SU-DHL-6 (cell line): ENCODE results near the gene OSCAR.

Experiments used
- H2AFZ ChIP-seq: fragments of 200-600 bp; sonication (generic); 2 replicates; pipeline ENCODE4 v1.6.1; 2014; ENCODE audit warnings: low read depth, mild to moderate bottlenecking, moderate library complexity, mixed read lengths, antibody characterized with exemption, low read length; ENCODE audit not compliant: severe bottlenecking
- H3F3A ChIP-seq: fragments of 200-600 bp; shearing (Covaris generic); 2 replicates; pipeline ENCODE4 v1.6.0; 2016; ENCODE audit warnings: antibody characterized with exemption, mild to moderate bottlenecking; ENCODE audit not compliant: insufficient read depth
- H3K27ac ChIP-seq: fragments of 200-600 bp; sonication (generic); 2 replicates; pipeline ENCODE4 v1.5.1; 2016; ENCODE audit warnings: low read depth, mild to moderate bottlenecking, low read length, moderate library complexity, mixed read lengths
- H3K27me3 ChIP-seq: fragments of 200-600 bp; sonication (generic), shearing (Covaris generic); 2 replicates; pipeline ENCODE4 v1.6.0; 2014; ENCODE audit warnings: mild to moderate bottlenecking, low read length
- H3K36me3 ChIP-seq: fragments of 200-600 bp; sonication (generic); 2 replicates; pipeline ENCODE4 v1.6.1; 2014; ENCODE audit warnings: mild to moderate bottlenecking, low read length, mixed read lengths
- H3K4me2 ChIP-seq: fragments of 300-600, 200-600 bp; shearing (Covaris generic), sonication (generic); 2 replicates; pipeline ENCODE4 v1.6.0; 2014; ENCODE audit warnings: low read length, low read depth, mild to moderate bottlenecking; ENCODE audit not compliant: poor library complexity, severe bottlenecking
- H3K4me3 ChIP-seq: fragments of 200-600 bp; sonication (generic); 2 replicates; pipeline ENCODE4 v1.5.1; 2014; ENCODE audit warnings: antibody characterized with exemption, low read length, mild to moderate bottlenecking, mixed read lengths; ENCODE audit not compliant: insufficient read depth, poor library complexity, severe bottlenecking
- H3K79me2 ChIP-seq: fragments of 200-600 bp; sonication (generic); 2 replicates; pipeline ENCODE4 v1.6.1; 2014; ENCODE audit warnings: mild to moderate bottlenecking, low read length, moderate library complexity; ENCODE audit not compliant: insufficient read depth
- H3K9ac ChIP-seq: fragments of 200-600 bp; sonication (generic); 2 replicates; pipeline ENCODE4 v1.7.0; 2014; ENCODE audit warnings: mild to moderate bottlenecking, low read length
- H3K9me2 ChIP-seq: fragments of 200-600 bp; sonication (generic); replicated peaks from 2 replicates; pipeline ENCODE4 v1.6.1; 2014; ENCODE audit warnings: low read length; ENCODE audit not compliant: insufficient read depth
- H3K9me3 ChIP-seq: fragments of 200-600 bp; sonication (generic); 2 replicates; pipeline ENCODE4 v1.6.1; 2014; ENCODE audit warnings: low read length, mixed read lengths; ENCODE audit not compliant: insufficient read depth
- H4K20me1 ChIP-seq: fragments of 200-600 bp; sonication (generic); 2 replicates; pipeline ENCODE4 v1.6.1; 2014; ENCODE audit warnings: low read depth, mild to moderate bottlenecking, antibody characterized with exemption, low read length, moderate library complexity, mixed read lengths
- EZH2phosphoT487 ChIP-seq: fragments of 200-600 bp; sonication (generic), shearing (Covaris generic); conservative IDR thresholded peaks from 2 replicates; pipeline ENCODE4 v1.6.1; 2018; ENCODE audit warnings: mild to moderate bottlenecking, antibody characterized with exemption, low read length, moderate library complexity, mixed read lengths
- TF ChIP-seq, protein P1 (sequence below): fragments of 200-600 bp; sonication (generic); IDR thresholded peaks from one replicate; pipeline ENCODE4 v1.5.1; 2017; ENCODE audit warnings: antibody characterized with exemption, mild to moderate bottlenecking, low read length, moderate library complexity; ENCODE audit not compliant: insufficient read depth, poor library complexity, severe bottlenecking

The OSCAR gene

DNA sequence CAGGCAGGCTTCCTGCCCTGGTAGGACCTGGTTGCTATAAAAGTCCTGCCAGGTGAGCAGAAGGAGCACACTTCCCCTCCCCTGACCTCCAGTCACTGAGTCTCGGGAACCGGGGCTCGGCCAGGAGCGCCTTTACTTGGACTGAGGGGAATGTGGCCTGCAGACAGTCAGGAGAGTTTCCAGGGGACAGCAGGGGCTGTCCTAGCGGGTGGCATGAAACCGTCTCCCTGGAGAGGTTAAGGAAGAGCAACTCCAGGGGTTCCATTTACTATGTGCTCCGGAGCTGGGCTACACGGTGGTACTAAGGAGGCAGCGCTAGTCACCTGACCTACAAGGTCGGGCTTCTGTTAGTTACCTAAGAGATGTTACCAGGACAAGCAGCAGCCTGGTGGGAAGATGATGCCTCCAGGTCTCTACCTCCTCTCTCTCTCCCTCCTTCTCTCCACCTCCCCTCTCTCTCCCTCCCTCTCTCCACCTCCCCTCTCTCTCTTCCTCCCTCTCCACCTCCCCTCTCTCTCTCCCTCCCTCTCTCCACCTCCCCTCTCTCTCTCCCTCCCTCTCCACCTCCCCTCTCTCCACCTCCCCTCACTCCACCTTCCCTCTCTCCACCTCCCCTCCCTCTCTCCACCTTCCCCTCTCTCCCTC is 32.8 kb upstream of the OSCAR start:
- H3K27ac ChIP-seq: no peak overlapping the region
- no peaks in the 10 kb centered on the region for H3K36me3 ChIP-seq
- TF ChIP-seq, protein P1, sequence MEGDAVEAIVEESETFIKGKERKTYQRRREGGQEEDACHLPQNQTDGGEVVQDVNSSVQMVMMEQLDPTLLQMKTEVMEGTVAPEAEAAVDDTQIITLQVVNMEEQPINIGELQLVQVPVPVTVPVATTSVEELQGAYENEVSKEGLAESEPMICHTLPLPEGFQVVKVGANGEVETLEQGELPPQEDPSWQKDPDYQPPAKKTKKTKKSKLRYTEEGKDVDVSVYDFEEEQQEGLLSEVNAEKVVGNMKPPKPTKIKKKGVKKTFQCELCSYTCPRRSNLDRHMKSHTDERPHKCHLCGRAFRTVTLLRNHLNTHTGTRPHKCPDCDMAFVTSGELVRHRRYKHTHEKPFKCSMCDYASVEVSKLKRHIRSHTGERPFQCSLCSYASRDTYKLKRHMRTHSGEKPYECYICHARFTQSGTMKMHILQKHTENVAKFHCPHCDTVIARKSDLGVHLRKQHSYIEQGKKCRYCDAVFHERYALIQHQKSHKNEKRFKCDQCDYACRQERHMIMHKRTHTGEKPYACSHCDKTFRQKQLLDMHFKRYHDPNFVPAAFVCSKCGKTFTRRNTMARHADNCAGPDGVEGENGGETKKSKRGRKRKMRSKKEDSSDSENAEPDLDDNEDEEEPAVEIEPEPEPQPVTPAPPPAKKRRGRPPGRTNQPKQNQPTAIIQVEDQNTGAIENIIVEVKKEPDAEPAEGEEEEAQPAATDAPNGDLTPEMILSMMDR: no peak
- no peak for TF ChIP-seq EZH2phosphoT487
- peaks cover 7% of the 10 kb centered on the region for H3K79me2 ChIP-seq
- no peaks in the 10 kb centered on the region for H3K27me3 ChIP-seq
- no peak overlapping the region for H2AFZ ChIP-seq
- no peaks in the 10 kb centered on the region for H3F3A ChIP-seq
- H3K9ac ChIP-seq: no peak overlapping the region
- H3K4me3 ChIP-seq: no peak overlapping the region
- no peaks in the 10 kb centered on the region for H3K9me2 ChIP-seq
- H4K20me1 ChIP-seq: no peaks in the 10 kb centered on the region
- H3K4me2 ChIP-seq: no peak overlapping the region
- H3K9me3 ChIP-seq: no peaks in the 10 kb centered on the region

DNA sequence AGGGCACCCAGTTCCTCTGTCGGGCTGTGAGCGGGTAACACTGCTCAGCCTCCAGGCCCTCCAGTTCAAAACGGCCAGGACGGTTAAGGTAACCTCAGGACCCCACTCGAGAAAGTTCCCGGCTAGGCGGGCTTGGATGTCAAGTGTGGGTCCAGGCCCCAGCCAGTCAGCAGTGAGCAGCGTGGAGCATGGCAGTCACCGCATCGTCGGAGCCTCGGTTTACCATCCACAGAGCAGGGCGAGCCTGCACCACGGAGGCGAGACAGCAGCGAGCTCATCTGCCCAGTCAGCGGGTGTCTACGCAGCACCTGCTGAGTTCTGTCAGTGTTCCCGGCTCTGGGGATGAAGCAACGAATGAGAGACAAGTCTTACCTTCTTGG is 29.0 kb upstream of the OSCAR start:
- TF ChIP-seq, protein P1: no peak
- no peak for TF ChIP-seq EZH2phosphoT487
- H3K4me3 ChIP-seq: no peak overlapping the region
- H3K9me2 ChIP-seq: no peaks in the 10 kb centered on the region
- no peaks in the 10 kb centered on the region for H3K27me3 ChIP-seq
- H4K20me1 ChIP-seq: no peaks in the 10 kb centered on the region
- H3K27ac ChIP-seq: no peak overlapping the region
- H3K4me2 ChIP-seq: no peak overlapping the region
- H3K9me3 ChIP-seq: no peaks in the 10 kb centered on the region
- H3K9ac ChIP-seq: no peak overlapping the region
- H3K79me2 ChIP-seq: no peaks in the 10 kb centered on the region
- H3K36me3 ChIP-seq: no peaks in the 10 kb centered on the region
- H2AFZ ChIP-seq: no peak overlapping the region
- no peaks in the 10 kb centered on the region for H3F3A ChIP-seq

DNA sequence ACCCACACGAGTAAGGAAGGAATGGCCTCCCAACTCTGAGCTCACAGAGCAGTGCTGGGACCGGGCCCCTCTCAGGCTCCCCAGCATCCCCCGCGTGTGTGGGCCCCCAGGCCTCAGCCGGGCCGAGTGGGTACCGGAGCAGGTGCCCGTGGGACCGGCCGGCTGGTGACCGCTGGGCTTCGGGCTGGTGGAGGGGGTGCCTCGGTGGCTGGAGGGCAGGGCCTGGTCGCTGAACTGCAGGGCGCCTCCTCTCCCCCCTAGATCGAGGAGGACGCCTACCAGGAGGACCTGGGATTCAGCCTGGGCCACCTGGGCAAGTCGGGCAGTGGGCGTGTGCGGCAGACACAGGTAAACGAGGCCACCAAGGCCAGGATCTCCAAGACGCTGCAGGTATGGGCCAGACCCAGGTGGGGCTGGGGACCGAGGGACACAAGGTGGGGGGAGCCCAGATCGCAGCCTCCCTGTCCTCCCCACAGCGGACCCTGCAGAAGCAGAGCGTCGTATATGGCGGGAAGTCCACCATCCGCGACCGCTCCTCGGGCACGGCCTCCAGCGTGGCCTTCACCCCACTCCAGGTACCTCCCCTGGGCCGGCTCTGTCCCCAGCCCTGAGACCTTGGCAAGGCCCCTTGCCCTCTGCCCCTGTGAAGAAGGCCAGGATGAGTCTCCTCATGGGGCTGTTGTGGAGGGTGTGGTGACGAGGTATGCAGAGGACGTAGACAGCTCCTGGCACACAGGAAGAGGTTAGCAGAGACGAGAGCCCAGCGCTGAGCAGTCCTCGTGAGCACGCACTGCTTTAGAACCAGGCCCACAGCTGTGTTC is 28.4 kb upstream of the OSCAR start:
- Histone ChIP-seq H4K20me1 (no peaks in the 10 kb centered on the region), H3K9me3 (no peaks in the 10 kb centered on the region), H3K79me2 (no peaks in the 10 kb centered on the region), H3K27me3 (no peaks in the 10 kb centered on the region), H3K9ac (no peak overlapping the region), H3K27ac (no peak overlapping the region), H2AFZ (no peak overlapping the region), H3K4me2 (no peak overlapping the region), H3K9me2 (no peaks in the 10 kb centered on the region), H3K4me3 (no peak overlapping the region), H3F3A (no peaks in the 10 kb centered on the region), H3K36me3 (no peaks in the 10 kb centered on the region)
- TF ChIP-seq EZH2phosphoT487: no peak
- TF ChIP-seq, protein P1: no peak
